Body of pancreas (tissue), 4 donors: ENCODE measurements around the gene FAM89B. TPM values are rescaled to one million over a fixed set of nuclear protein-coding genes. Genes with fewer than 3 reads are reported as not detected.
A peak's percentile ranks its signal among the peaks of the same experiment; 100 is the strongest.

Experiments
- ATAC-seq: fragments of 150-250 bp; one replicate; pipeline ENCODE4 v1.9.1; 2016
- DNase-seq, 4 donors: peaks; one replicate each; pipeline ENCODE4 v3.0.0-alpha.2; 2019
- H3K27ac ChIP-seq, 4 donors: fragments of 200-600 bp; sonication (generic); 1 replicate in 3 of 4; 2 replicates in 1 of 4; pipeline versions ENCODE4 v1.5.1 to v1.6.1; 2016 to 2019; ENCODE audit warnings: mild to moderate bottlenecking in 1 of 4, mixed read lengths in 1 of 4, moderate library complexity in 1 of 4
- H3K27me3 ChIP-seq, 2 donors: fragments of 200-600 bp; sonication (generic); one replicate each; pipeline ENCODE4 v1.6.0; 2016; ENCODE audit warnings: mild to moderate bottlenecking in 1 of 2
- H3K36me3 ChIP-seq, 2 donors: fragments of 200-600 bp; sonication (generic); replicated peaks in 1 of 2; 2 replicates each; pipeline ENCODE4 v1.5.1; 2016; ENCODE audit warnings: low read depth in 2 of 2; ENCODE audit not compliant: insufficient read depth in 1 of 2
- H3K4me1 ChIP-seq: fragments of 200-600 bp; sonication (generic); one replicate; pipeline ENCODE4 v1.6.0; 2016
- H3K4me3 ChIP-seq, 2 donors: fragments of 200-600 bp; sonication (generic); 1 replicate in 1 of 2; 2 replicates in 1 of 2; pipeline ENCODE4 v1.5.1; 2016 to 2019
- H3K9me3 ChIP-seq, 3 donors: fragments of 200-600 bp; sonication (generic); 1 replicate in 2 of 3; 2 replicates in 1 of 3; pipeline ENCODE4 v1.5.1; 2016
- POLR2A ChIP-seq, 3 donors: fragments of 450-650 bp; IDR thresholded peaks; one replicate each; pipeline ENCODE4 v1.6.1; 2016; ENCODE audit warnings: antibody characterized with exemption in 3 of 3, mild to moderate bottlenecking in 2 of 3
- WGBS, 2 donors: methylation state at CpG; one replicate each; pipeline ENCODE4 v1.1.5; 2017; 5-methylcytosine and 5-hydroxymethylcytosine counted together
- intact Hi-C: fragments of 100-400 bp; cut with DNase I; formaldehyde crosslinking; loops from one replicate; pipeline ENCODE4 v1.15.1; 2023
- total RNA-seq, 2 donors: library from RNA; depleted of rRNA; stranded (reverse); fragments of >200 nt; gene quantifications; one replicate each; pipeline ENCODE4 v1.1.0, GENCODE V29; 2016
- TF ChIP-seq, protein P1 (sequence below), 7 experiments: fragments of 450-650 bp in 4 of 7; fragments of 200-600 bp in 3 of 7; sonication (generic) in 3 of 7; IDR thresholded peaks; one replicate each; pipeline ENCODE4 v1.5.1; 2016 to 2019; ENCODE audit warnings: antibody characterized with exemption in 7 of 7

The FAM89B gene
- total RNA-seq, 2 donors from 2014 or later, result 44.8 to 116 TPM

DNA sequence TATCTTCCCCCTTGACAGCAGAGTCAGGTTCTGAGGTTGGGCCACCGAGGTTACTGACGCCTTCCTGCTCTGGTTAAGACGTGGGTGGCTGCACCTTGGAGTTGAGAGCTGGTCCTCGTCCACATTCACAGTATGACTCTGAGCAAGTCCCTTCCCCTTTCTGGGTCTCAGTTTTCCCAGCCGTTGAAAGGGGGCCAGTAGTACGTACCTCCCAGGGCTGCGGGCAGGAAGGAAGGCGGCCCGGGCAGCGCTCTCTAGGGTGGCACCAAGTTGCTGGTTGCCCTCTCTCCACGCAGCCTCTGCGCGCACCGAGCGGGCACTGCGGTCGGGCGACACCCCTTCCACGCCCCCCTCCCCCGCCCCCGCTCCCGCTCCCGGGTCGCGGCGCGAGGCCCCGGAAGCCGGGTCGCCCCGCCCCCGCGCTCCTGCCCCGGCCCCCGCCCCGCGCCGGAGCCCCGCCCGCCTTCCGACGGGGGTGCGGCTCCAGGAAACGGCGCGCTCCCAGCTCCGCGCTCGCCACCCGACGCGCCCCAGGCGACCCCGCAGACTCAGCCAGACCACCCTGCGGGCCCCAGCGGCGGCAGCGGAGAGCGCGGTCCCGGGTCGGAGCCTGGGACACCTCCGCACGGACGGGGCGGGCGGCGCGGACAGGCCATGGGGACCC lies 3.4 kb downstream of the FAM89B start, which contains the start of gene EHBP1L1:
Gene EHBP1L1, plus strand, starts transcription at position 486 of the 664 bp plus-strand sequence. CDS start 250 bp downstream, outside the sequence.
- Histone ChIP-seq H3K4me3 (peak within 1 kb of the TSS in 1 of 2 donors; percentile 3), H3K9me3 (no peaks in the 10 kb centered on the region), H3K4me1 (peaks cover 61% of the 10 kb centered on the region), H3K27ac (peak within 1 kb of the TSS; percentile 72 to 94 (median 86)), H3K36me3 (peaks cover 0 to 1% of the 10 kb centered on the region in 2 donors), H3K27me3 (no peaks in the 10 kb centered on the region)
- 3% methylated on average over 50 of the region's 69 CpGs; no CpG with 5 or more reads in 1 of the 2 donors for WGBS, 2 donors
- TF ChIP-seq, protein P1, sequence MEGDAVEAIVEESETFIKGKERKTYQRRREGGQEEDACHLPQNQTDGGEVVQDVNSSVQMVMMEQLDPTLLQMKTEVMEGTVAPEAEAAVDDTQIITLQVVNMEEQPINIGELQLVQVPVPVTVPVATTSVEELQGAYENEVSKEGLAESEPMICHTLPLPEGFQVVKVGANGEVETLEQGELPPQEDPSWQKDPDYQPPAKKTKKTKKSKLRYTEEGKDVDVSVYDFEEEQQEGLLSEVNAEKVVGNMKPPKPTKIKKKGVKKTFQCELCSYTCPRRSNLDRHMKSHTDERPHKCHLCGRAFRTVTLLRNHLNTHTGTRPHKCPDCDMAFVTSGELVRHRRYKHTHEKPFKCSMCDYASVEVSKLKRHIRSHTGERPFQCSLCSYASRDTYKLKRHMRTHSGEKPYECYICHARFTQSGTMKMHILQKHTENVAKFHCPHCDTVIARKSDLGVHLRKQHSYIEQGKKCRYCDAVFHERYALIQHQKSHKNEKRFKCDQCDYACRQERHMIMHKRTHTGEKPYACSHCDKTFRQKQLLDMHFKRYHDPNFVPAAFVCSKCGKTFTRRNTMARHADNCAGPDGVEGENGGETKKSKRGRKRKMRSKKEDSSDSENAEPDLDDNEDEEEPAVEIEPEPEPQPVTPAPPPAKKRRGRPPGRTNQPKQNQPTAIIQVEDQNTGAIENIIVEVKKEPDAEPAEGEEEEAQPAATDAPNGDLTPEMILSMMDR (IDR thresholded peaks at IDR 0.05), result no peak
- peak in 1 of 3 donors; percentile 24 for TF ChIP-seq POLR2A (IDR thresholded peaks at IDR 0.05)
- intact Hi-C loops, result no loop called here
- DNase-seq (peak; percentile 61 to 73 (median 67)), ATAC-seq (peak; percentile 22)

DNA sequence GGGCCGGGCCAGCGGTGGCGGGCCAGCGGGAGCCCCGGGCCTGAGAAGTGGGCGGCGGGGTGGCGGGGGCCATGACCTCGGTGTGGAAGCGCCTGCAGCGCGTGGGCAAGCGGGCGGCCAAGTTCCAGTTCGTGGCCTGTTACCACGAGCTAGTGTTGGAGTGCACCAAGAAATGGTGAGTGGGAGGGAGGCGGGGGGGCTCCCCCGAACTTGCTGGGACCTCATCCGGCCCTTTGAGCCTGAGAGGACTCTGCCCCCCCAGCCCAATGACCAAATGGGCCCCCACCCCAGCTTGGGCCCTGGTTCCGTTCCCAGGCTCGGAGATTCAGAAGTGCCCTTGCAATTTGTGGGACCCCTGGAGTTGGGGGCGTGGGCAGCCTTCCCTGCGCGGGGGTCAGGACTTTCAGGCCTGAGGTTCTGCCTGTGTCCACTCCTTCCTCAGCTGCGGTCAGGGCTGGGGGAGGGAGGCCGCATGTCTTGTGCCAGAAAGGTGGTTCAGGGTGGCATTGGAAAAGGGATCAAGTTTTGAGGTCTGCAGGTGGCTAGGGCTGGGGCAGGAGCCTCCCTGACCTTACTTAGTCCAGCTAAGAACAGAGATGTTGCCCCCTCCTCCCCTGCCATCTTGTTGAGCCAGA lies 4.0 kb downstream of the FAM89B start:
- Histone ChIP-seq H3K27ac (peak overlapping the region; percentile 45 to 94 (median 86)), H3K4me1 (peaks cover 54% of the 10 kb centered on the region), H3K9me3 (no peaks in the 10 kb centered on the region), H3K27me3 (no peaks in the 10 kb centered on the region), H3K36me3 (peaks cover 0 to 1% of the 10 kb centered on the region in 2 donors), H3K4me3 (peak overlapping the region in 1 of 2 donors; percentile 3)
- DNase-seq, result peak in 2 of 4 donors; percentile 36 to 39
- ATAC-seq, result no peak
- TF ChIP-seq, protein P1 (IDR thresholded peaks at IDR 0.05), result no peak
- no peak for TF ChIP-seq POLR2A (IDR thresholded peaks at IDR 0.05)
- intact Hi-C loops, result no loop called here
- WGBS, 2 donors, result 28 to 67% methylated on average over 5 to 26 of the region's 26 CpGs

DNA sequence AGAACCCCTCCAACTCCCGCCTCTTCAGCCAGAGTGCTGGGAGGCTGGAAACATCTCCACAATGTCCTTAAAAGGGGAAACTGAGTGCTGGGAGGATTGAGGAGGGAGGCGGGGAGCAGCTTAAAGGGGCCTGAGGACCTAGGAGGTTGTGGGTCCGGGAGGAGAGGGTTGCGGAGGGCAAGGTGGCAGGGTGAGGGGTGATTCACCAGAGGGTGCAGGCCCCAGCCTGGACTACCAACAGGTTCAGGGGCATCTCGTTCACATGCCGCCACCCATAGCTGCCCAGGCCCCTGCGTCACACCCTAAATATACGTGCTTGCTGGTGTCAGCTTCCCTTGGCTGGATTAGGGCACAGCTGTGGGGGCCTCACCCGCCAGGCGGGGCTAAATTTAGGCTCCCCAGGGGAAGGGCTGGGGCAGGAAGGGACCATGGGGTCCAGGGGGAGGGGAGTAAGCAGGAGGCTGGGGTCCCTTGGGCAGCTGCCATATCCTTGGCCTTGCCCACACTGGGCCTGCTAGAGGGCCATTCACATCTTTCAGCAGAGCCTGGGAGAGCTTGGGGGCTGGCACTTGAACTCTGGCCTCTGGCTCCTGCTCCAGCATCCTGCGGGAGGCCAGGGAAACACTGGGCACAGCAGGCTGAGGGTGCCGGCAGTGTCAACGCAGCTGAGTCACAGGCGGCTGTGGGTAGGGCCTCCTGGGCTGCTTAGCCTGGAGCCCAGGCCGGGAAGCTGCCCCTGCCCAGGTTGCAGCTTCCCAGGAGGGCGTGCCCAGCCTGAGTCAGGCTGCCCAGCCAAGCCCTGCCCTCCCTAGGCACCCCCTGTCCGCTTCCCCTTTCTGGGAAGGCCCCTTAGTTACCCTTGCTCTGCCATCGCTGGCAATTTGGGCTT lies 4.8 kb downstream of the FAM89B start:
- ATAC-seq, result no peak
- H3K4me1 ChIP-seq, result peaks cover 46% of the 10 kb centered on the region
- WGBS, 2 donors, result 57 to 66% methylated on average over 5 to 18 of the region's 18 CpGs

DNA sequence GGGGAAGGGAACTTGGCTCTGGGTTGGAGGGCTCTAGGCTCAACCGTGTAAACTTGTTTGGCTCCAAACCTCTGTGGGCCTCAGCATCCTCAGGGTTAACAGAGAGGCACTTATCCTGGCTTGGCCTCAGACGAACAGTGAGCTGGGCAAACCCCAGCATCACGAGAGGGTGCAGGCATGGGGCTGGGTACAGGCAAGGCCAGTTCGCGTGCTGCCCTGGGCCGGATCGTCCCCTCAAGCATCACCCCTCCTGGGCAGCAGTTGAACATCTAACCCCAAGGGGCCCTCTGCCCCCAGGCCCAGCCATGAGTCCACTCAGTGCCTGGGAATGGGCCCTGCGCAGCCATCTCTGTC lies 5.4 kb downstream of the FAM89B start:
- peak overlapping the region in 2 of 4 donors; percentile 92 to 94 for H3K27ac ChIP-seq
- H3K36me3 ChIP-seq, result peaks cover 0 to 1% of the 10 kb centered on the region in 2 donors
- intact Hi-C loops, result no loop called here
- DNase-seq (no peak), ATAC-seq (no peak)
- no peaks in the 10 kb centered on the region for H3K27me3 ChIP-seq
- H3K4me3 ChIP-seq, result no peak overlapping the region
- no peak for TF ChIP-seq POLR2A (IDR thresholded peaks at IDR 0.05)
- TF ChIP-seq, protein P1 (IDR thresholded peaks at IDR 0.05), result no peak
- peaks cover 45% of the 10 kb centered on the region for H3K4me1 ChIP-seq
- 51 to 75% methylated on average over 4 to 7 of the region's 8 CpGs for WGBS, 2 donors
- no peaks in the 10 kb centered on the region for H3K9me3 ChIP-seq

More for the DNA sequence above, 4.8 kb downstream of the FAM89B start:
- TF ChIP-seq POLR2A (IDR thresholded peaks at IDR 0.05), result peak in 1 of 3 donors; percentile 36
- TF ChIP-seq, protein P1 (IDR thresholded peaks at IDR 0.05), result no peak
- intact Hi-C loops, result no loop called here
- Histone ChIP-seq H3K9me3 (no peaks in the 10 kb centered on the region), H3K36me3 (peaks cover 0 to 1% of the 10 kb centered on the region in 2 donors), H3K27ac (peak overlapping the region in 2 of 4 donors; percentile 92 to 94), H3K4me3 (no peak overlapping the region), H3K27me3 (no peaks in the 10 kb centered on the region)
- DNase-seq, result peak in 3 of 4 donors; percentile 53 to 86 (median 71)
